HEK293 (cell line): ENCODE data around the gene COX17.

Source experiments
- CTCF ChIA-PET: fragments of 350-600 bp; formaldehyde crosslinking; extraction: SDS; loops from one replicate; lab custom pipeline; 2021; ENCODE audit warnings: antibody characterized with exemption; lab: Yijun Ruan, JAX
- POLR2A ChIA-PET: fragments of 300-600 bp; formaldehyde crosslinking; extraction: SDS; loops from one replicate; lab custom pipeline; 2020; ENCODE audit warnings: antibody characterized with exemption, inconsistent platforms; lab: Yijun Ruan, JAX
- H3K27ac ChIP-seq: fragments of 200-500 bp; sonication (Bioruptor generic); 2 replicates; pipeline ENCODE4 v1.5.1; 2014; ENCODE audit warnings: low read depth, low read length, control low read depth, inconsistent platforms; ENCODE audit errors: extremely low read depth
- H3K36me3 ChIP-seq, 2 experiments: fragments of 200-500 bp in 1 of 2; sonication (Bioruptor generic) in 1 of 2; 1 replicate in 1 of 2; 2 replicates in 1 of 2; pipeline ENCODE4 v1.5.1; 2014 to 2017; ENCODE audit warnings: inconsistent platforms in 2 of 2, low read length in 2 of 2; ENCODE audit not compliant: control insufficient read depth in 2 of 2, insufficient read depth in 1 of 2
- H3K4me1 ChIP-seq: fragments of 200-500 bp; sonication (Bioruptor generic); 2 replicates; pipeline ENCODE4 v1.5.1; 2014; ENCODE audit warnings: mild to moderate bottlenecking, low read length, inconsistent platforms; ENCODE audit not compliant: control insufficient read depth, insufficient read depth
- H3K4me3 ChIP-seq: 2 replicates; pipeline ENCODE4 v1.5.1; 2011; ENCODE audit warnings: low read depth, mild to moderate bottlenecking, control low read depth, low read length, moderate library complexity
- H3K9me3 ChIP-seq: fragments of 200-500 bp; sonication (Bioruptor generic); 2 replicates; pipeline ENCODE4 v1.5.1; 2014; ENCODE audit warnings: low read depth, low read length, inconsistent platforms; ENCODE audit not compliant: control insufficient read depth, insufficient read depth
- BCL6B ChIP-seq: fragments of 450-650 bp; formaldehyde crosslinking; IDR thresholded peaks from 2 replicates; pipeline ENCODE4 v1.5.1; 2017; ENCODE audit warnings: missing biosample characterization, missing genetic modification characterization
- GLIS1 ChIP-seq: fragments of 450-650 bp; formaldehyde crosslinking; IDR thresholded peaks from 2 replicates; pipeline ENCODE4 v1.5.1; 2016; ENCODE audit warnings: missing biosample characterization, missing genetic modification characterization
- HIC1 ChIP-seq: fragments of 450-650 bp; formaldehyde crosslinking; IDR thresholded peaks from 2 replicates; pipeline ENCODE4 v1.5.1; 2016; ENCODE audit warnings: missing biosample characterization, missing genetic modification characterization
- PRDM1 ChIP-seq: fragments of 450-650 bp; formaldehyde crosslinking; IDR thresholded peaks from 2 replicates; pipeline ENCODE4; 2016; ENCODE audit warnings: missing biosample characterization, missing genetic modification characterization
- ZNF16 ChIP-seq: fragments of 450-650 bp; formaldehyde crosslinking; IDR thresholded peaks from 2 replicates; pipeline ENCODE4 v1.5.1; 2016; ENCODE audit warnings: low read depth, missing biosample characterization, missing genetic modification characterization
- ZNF18 ChIP-seq: fragments of 450-650 bp; formaldehyde crosslinking; IDR thresholded peaks from 2 replicates; pipeline ENCODE4 v1.5.1; 2016; ENCODE audit warnings: missing biosample characterization, missing genetic modification characterization
- ZNF843 ChIP-seq: fragments of 450-650 bp; formaldehyde crosslinking; IDR thresholded peaks from 2 replicates; pipeline ENCODE4 v1.5.1; 2016; ENCODE audit warnings: missing biosample characterization, missing genetic modification characterization
- ZSCAN30 ChIP-seq: fragments of 450-650 bp; IDR thresholded peaks from 2 replicates; pipeline ENCODE4 v1.5.1; 2018; ENCODE audit warnings: missing biosample characterization, mild to moderate bottlenecking, missing genetic modification characterization, moderate library complexity
- TF ChIP-seq, protein P1 (sequence below): sonication (generic); formaldehyde crosslinking; IDR thresholded peaks from 2 replicates; pipeline ENCODE4 v1.8.1; 2022; ENCODE audit warnings: mild to moderate bottlenecking, moderate library complexity, missing genetic modification reagents
- TF ChIP-seq, protein P2 (sequence below): fragments of 450-650 bp; formaldehyde crosslinking; IDR thresholded peaks from 2 replicates; pipeline ENCODE4 v1.5.1; 2016; ENCODE audit warnings: missing biosample characterization, missing genetic modification characterization, low read depth
- TF ChIP-seq, protein P3 (sequence below): fragments of 450-650 bp; formaldehyde crosslinking; IDR thresholded peaks from 2 replicates; pipeline ENCODE4 v1.5.1; 2016; ENCODE audit warnings: missing biosample characterization, missing genetic modification characterization, borderline replicate concordance

Gene COX17

GRCh38 chr3:119669906-119670570, 7.2 kb downstream of the COX17 start:
- peaks cover 8 to 75% of the 10 kb centered on the region in 2 experiments for H3K36me3 ChIP-seq
- POLR2A ChIA-PET, result no interaction called here

GRCh38 chr3:119665954-119666559, 11.1 kb downstream of the COX17 start:
- no peak overlapping the region for H3K27ac ChIP-seq
- ChIA-PET CTCF (no interaction called here), POLR2A (interaction anchor here (1.1 kb wide), 1 partner anchor 24 kb away, joined by 3 read pairs; no protein-coding TSS in a partner anchor)
- peaks cover 4 to 37% of the 10 kb centered on the region in 2 experiments; a peak in 2 of 3 replicates for H3K36me3 ChIP-seq
- H3K9me3 ChIP-seq, result no peaks in the 10 kb centered on the region
- H3K4me1 ChIP-seq, result no peaks in the 10 kb centered on the region
- TF ChIP-seq HIC1, result no peak
- TF ChIP-seq, protein P1, sequence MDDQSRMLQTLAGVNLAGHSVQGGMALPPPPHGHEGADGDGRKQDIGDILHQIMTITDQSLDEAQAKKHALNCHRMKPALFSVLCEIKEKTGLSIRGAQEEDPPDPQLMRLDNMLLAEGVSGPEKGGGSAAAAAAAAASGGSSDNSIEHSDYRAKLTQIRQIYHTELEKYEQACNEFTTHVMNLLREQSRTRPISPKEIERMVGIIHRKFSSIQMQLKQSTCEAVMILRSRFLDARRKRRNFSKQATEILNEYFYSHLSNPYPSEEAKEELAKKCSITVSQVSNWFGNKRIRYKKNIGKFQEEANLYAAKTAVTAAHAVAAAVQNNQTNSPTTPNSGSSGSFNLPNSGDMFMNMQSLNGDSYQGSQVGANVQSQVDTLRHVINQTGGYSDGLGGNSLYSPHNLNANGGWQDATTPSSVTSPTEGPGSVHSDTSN (CRISPR knock-in tag), result no peak
- no peak for TF ChIP-seq ZNF16 (tag by site-specific recombination)
- no peak for TF ChIP-seq ZNF18 (tag by site-specific recombination)
- TF ChIP-seq GLIS1 (tag by site-specific recombination), result no peak
- TF ChIP-seq, protein P2, sequence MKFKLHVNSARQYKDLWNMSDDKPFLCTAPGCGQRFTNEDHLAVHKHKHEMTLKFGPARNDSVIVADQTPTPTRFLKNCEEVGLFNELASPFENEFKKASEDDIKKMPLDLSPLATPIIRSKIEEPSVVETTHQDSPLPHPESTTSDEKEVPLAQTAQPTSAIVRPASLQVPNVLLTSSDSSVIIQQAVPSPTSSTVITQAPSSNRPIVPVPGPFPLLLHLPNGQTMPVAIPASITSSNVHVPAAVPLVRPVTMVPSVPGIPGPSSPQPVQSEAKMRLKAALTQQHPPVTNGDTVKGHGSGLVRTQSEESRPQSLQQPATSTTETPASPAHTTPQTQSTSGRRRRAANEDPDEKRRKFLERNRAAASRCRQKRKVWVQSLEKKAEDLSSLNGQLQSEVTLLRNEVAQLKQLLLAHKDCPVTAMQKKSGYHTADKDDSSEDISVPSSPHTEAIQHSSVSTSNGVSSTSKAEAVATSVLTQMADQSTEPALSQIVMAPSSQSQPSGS (tag by site-specific recombination), result no peak
- no peak for TF ChIP-seq PRDM1 (tag by site-specific recombination)
- TF ChIP-seq ZNF843 (tag by site-specific recombination), result no peak
- TF ChIP-seq ZSCAN30 (tag by site-specific recombination), result no peak
- no peak for TF ChIP-seq BCL6B (tag by site-specific recombination)
- no peak overlapping the region for H3K4me3 ChIP-seq

More at GRCh38 chr3:119669906-119670570, 7.2 kb downstream of the COX17 start:
- Histone ChIP-seq H3K4me1 (no peaks in the 10 kb centered on the region), H3K9me3 (no peaks in the 10 kb centered on the region), H3K27ac (no peak overlapping the region), H3K4me3 (no peak overlapping the region)
- TF ChIP-seq, protein P3, sequence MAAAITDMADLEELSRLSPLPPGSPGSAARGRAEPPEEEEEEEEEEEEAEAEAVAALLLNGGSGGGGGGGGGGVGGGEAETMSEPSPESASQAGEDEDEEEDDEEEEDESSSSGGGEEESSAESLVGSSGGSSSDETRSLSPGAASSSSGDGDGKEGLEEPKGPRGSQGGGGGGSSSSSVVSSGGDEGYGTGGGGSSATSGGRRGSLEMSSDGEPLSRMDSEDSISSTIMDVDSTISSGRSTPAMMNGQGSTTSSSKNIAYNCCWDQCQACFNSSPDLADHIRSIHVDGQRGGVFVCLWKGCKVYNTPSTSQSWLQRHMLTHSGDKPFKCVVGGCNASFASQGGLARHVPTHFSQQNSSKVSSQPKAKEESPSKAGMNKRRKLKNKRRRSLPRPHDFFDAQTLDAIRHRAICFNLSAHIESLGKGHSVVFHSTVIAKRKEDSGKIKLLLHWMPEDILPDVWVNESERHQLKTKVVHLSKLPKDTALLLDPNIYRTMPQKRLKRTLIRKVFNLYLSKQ (tag by site-specific recombination), result no peak
- CTCF ChIA-PET, result no interaction called here
